Adipose tissue (tissue), 3 donors: Measurements from ENCODE around the gene ZBTB43. TPM values are rescaled to one million over a fixed set of nuclear protein-coding genes. Genes with fewer than 3 reads are reported as not detected.
"Not testable (repeated sequence)": the region's sequence is repeated elsewhere in the genome, so short reads cannot be mapped to it uniquely, and the experiment has no call there.

ENCODE experiments used
- H3K27ac ChIP-seq: one replicate; pipeline ENCODE4 v1.5.1; 2013; ENCODE audit warnings: low read depth, low read length
- WGBS, 3 donors: extraction: QIAGEN DNeasy Blood & Tissue Kit; methylation state at CpG; one replicate each; pipeline ENCODE4 v1.1.7; 2013; 5-methylcytosine and 5-hydroxymethylcytosine counted together
- polyA plus RNA-seq, 3 donors: library from polyadenylated mRNA; stranded (reverse); fragments of 200-250 nt; gene quantifications; one replicate each; pipeline ENCODE4 v1.2.3, GENCODE V29; 2013
- donor health status: healthy with polysubstance abuse.
- donor health status: Bipolar disorder and iron deficiency.
- donor health status: healthy.

Gene ZBTB43
- polyA plus RNA-seq, 3 donors, result 2.0 to 5.1 (median 2.5) TPM

DNA sequence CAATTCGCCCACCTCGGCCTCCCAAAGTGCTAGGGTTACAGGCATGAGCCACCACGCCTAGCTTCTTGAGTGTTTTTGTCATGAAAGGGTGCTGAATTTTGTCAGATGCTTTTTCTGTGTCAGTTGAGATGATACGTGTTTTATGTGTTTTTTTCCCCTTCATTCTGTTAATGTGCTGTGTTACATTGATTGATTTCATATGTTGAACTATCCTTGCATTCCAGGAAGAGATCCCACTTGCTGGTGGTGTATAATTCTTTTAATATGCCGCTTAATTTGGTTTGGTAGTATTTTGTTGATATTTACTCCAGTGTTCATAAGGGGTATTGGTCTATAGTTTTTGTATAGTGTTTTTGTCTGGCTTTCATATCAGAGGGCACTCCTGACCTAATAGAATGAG is 13.6 kb downstream of the ZBTB43 start:
- WGBS, 3 donors, result 97 to 98% (median 97%) methylated on average over 5 of the region's 5 CpGs
- H3K27ac ChIP-seq, result no peak overlapping the region

DNA sequence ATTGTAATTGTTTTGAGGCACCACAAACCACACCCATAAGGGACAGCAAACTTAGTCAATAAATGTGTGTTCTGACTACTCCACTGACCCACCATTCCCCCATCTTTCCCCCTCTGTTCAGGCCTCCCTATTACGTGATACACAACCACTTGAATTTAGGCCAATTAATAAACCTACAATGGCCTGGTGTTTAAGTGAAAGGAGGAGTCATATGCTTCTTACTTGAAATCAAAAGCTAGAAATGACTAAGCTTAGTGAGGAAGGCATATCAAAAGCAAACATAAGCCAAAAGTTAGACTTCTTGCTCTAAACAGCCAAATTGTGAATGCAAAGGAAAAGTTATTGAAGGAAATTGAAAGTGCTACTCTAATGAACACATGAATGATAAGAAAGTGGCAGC is 14.6 kb downstream of the ZBTB43 start:
- WGBS, 3 donors, result 90 to 95% (median 90%) methylated on average over 1 of the region's 1 CpG
- H3K27ac ChIP-seq, result no peak overlapping the region

DNA sequence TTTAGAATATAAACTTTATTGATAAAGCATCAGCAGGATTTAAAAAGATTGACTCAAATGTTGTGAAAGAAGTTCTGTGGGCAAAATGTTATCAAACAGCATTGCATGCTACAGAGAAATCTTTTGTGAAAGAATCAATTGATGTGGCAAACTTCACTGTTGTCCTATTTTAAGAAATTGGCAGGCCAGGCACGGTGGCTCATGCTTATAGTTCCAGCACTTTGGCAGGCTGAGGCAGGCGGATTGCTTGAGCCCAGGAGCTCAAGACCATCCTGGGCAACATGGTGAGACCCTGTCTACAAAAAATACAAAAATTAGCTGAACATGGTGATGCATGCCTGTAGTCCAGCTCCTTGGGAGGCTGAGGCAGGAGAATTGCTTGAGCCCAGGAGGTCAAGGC is 17.4 kb downstream of the ZBTB43 start:
- 60 to 74% (median 61%) methylated on average over 2 of the region's 2 CpGs for WGBS, 3 donors
- no peak overlapping the region for H3K27ac ChIP-seq

DNA sequence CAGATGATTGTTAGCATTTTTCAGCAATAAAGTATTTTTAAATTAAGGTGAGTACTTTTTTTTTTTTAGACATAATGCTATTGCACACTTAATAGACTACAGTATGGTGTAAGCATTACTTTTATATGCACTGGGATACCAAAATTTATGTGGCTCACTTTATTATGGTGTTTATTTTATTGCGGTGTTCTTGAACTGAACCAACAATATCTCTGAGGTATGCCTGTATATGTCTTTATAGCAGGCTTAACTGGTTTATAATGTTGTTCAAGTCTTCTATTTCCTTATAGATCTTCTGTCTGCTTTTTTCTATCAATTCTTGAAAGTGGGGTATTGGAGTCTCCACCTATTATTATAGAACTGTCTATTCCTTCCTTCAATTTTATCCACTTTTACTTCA is 18.0 kb downstream of the ZBTB43 start:
- H3K27ac ChIP-seq, result no peak overlapping the region
- WGBS, 3 donors, result 97 to 100% (median 100%) methylated on average over 1 of the region's 1 CpG

DNA sequence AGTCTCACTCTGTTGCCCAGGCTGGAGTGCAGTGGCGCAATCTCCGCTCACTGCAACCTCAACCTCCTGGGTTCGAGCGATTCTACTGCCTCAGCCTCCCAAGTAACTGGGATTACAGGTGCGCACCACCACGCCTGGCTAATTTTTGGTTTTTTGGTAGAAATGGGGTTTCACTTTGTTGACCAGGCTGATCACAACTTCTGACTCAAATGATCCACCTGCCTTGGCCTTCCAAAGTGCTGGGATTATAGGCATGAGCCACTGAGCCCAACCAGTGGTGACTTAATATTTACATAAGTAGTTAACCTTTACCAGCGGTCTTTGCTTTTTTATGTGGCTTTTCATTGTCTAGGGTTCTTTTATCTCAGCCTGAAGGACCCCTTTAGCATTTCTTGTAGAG is 19.2 kb downstream of the ZBTB43 start:
- H3K27ac ChIP-seq, result not testable (repeated sequence)
- 91 to 98% (median 97%) methylated on average over 7 of the region's 7 CpGs for WGBS, 3 donors

DNA sequence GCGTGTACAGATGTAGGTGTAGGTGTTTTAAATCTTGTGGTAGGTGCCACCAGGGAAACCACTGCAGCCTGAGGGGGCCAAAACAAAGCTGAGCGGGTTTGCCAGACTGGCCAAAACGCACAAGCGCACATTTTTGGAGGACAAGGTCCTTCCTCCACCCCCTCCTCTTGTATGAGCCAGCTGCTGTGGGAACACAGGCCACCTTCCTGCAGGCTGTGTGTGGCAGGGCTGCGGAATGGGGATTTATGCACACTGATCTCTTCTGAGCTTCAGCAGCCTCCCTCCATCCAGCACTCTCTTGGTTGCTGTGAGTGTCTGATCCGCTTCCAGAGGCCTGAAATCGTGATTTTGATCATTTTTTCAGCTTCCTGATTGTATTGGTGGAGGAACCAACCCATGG is 22.4 kb downstream of the ZBTB43 start:
- WGBS, 3 donors, result 93 to 96% (median 95%) methylated on average over 7 of the region's 7 CpGs
- H3K27ac ChIP-seq, result no peak overlapping the region

DNA sequence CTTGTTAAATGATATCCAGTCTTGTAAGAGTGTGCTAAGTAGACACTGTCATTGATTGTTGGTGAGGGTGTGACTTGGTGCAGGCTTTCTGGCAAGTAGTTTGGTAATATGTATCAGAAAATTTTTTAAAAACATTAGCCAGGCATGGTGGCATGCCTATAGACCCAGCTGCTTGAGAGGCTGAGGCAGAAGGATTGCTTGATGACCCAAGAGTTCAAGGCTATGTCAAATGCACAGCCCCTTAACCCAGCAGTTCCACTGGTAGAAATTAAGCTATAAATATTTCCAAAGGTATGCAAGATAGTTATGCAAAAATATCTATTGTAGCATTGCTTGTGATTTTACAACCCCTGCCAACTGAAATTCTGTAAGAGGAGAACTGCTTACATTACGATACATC is 24.2 kb downstream of the ZBTB43 start:
- 93 to 100% (median 95%) methylated on average over 1 of the region's 1 CpG for WGBS, 3 donors
- no peak overlapping the region for H3K27ac ChIP-seq

DNA sequence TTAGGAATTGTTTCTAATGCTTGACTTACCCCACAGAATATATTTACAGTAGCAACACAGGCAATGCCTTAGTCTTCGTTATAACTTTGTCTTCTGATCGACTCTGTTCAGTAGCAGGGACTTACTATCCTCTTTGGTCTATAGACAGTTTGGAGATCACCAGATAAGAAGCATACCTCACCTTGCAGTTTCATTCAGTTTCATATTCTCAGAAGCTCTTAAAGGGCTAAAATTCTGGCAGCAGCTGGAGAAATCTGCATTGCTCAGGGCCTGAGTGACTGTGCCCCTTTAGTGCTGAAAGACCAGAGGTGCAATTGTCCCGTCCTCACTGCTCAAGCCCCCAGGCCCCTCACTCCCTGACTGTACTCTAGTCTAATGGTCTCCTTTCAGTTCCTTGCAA is 26.0 kb downstream of the ZBTB43 start:
- H3K27ac ChIP-seq, result no peak overlapping the region
- WGBS, 3 donors, result 92 to 96% (median 95%) methylated on average over 3 of the region's 3 CpGs

DNA sequence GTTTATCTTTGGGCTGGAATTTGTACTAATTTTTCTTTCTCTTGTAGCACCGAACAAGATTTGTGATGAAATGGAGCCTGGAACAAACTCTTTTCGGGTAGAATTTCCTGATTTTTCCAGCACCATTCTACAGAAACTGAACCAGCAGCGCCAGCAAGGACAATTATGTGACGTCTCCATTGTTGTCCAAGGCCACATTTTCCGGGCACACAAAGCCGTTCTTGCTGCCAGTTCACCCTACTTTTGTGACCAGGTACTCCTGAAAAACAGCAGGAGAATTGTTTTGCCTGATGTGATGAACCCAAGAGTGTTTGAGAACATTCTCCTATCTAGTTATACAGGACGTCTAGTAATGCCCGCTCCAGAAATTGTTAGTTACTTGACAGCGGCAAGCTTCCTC is 27.6 kb downstream of the ZBTB43 start:
- 87 to 94% (median 93%) methylated on average over 9 of the region's 9 CpGs for WGBS, 3 donors
- no peak overlapping the region for H3K27ac ChIP-seq

DNA sequence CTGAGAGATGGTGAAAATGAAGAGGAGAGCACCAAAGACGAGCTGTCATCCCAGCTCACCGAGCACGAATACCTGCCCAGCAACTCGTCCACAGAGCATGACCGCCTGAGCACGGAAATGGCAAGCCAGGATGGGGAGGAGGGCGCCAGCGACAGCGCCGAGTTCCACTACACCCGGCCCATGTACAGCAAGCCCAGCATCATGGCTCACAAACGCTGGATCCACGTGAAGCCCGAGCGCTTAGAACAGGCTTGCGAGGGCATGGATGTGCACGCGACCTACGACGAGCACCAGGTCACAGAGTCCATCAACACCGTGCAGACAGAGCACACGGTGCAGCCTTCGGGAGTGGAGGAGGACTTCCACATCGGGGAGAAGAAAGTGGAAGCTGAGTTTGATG is 28.2 kb downstream of the ZBTB43 start:
- no peak overlapping the region for H3K27ac ChIP-seq
- WGBS, 3 donors, result 96 to 97% (median 96%) methylated on average over 24 of the region's 24 CpGs

DNA sequence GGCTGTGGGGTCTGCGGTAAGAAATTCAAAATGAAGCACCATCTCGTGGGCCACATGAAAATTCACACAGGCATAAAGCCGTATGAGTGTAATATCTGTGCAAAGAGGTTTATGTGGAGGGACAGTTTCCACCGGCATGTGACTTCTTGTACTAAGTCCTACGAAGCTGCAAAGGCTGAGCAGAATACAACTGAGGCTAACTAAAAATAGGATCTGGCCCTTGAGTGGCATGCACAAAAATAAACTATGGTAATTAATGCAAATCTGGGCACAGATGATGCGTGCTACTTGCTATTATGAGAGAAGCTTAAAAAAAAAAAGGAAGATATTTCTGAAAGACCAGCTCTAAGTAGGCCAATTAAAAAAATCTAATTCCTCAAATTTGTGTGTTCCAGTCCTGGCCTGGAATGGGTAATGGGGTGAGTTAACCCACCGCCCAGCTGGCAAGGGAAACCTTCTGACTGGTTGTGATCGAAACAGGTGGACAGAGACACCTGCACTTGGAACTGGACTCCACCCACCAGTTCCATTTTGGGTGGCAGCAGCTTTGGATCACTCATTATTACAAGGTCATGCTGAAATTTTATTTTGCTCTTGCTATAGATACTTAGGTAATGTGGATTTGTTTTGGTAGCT is 29.0 kb downstream of the ZBTB43 start:
- WGBS, 3 donors, result 90 to 94% (median 94%) methylated on average over 8 of the region's 8 CpGs
- H3K27ac ChIP-seq, result no peak overlapping the region

DNA sequence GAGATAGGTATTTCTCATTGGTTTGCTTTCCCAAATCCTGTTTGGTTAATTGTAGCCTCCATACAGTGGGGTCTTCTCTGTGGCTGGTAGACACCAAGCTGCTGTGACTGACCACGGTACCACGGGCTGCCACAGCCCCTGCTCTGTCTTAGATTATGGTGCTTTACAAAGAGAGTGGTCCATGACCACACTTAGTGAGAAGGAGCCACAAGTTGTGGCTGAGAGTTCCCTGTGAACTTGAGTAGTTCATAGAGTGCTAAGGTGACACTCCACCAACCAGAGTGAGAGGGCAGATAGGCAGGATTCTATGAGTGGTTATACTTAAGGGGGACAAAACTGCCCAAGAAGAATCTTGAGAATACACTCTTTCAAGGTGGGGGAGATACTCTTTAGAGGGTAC is 29.8 kb downstream of the ZBTB43 start:
- WGBS, 3 donors, result 85 to 99% (median 96%) methylated on average over 2 of the region's 2 CpGs
- no peak overlapping the region for H3K27ac ChIP-seq

DNA sequence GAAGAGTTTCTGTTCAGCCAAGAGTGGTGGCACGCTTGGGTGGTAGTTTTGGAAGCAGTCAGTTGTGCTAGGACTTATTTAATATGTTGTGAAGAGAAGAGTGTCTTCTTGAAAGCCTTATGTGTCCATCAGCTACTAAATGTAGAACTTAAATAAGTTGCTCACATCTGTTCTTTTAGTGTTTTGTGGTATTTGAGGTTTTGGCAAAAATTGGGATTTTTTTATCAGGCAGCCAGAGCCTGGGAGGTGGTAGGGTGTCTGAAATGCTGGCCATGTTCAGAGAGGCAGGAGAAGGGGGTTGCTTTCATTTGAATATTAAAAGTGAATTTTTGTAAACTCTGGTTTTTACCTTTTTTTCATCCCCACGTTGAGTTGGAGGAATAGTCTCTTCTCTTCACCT is 31.4 kb downstream of the ZBTB43 start:
- 71 to 85% (median 85%) methylated on average over 2 of the region's 2 CpGs for WGBS, 3 donors
- no peak overlapping the region for H3K27ac ChIP-seq

DNA sequence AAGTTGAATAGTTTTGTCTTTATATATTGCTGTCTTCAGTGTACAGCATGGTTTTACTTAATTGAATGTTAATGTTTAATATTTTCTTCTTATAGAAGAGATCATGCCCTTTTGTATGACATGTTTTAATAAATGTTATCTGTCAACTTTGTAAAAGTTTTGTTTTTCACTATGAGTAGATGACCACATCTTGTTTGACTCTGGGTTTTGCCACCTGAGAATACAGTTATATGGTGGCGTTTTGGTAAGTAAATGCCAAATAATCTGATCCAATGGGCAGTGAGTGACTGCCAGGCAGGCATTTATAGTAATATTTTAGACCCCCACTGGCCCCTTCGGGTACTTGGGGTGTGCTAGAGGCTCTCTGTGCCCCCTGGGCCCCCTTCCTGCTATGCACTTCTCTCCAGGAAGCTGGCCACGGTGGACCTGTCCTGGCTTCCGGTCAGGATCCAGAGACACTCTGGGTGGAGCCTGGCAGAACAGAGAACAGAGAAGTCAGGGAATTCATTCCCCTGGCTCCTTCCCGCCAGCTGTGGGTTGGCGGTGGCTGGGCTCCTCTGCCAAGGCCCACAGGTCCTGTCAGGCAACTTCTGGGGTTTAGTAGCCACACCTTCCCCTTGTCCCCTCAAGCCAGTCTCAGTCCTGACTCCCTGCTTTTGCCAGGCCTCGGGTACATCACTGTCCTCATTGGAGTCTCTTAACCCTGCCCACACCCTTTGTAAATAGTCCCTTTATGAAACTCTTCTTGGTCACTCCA is 33.4 kb downstream of the ZBTB43 start:
- 66 to 71% (median 69%) methylated on average over 7 of the region's 7 CpGs for WGBS, 3 donors
- H3K27ac ChIP-seq, result no peak overlapping the region

DNA sequence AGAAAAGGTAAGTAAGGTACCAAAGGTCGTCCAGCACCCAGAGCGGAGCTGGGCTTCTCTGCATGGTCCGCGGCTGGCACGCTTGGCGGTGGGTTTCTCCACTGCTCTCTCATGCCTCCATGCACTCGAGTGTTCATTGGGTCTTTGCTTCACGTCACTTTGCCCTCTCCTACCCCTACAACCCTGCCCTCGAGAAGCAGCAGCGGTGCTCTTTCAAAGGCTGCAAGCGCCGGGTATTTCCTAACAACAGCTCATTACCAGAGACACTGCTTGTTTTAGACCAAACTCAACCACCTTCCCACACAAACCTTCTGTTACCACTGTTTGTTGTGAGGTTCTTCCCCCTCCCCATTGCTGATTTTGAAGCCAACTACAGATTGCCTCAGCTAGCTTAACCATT is 34.1 kb downstream of the ZBTB43 start:
- WGBS, 3 donors, result 88 to 95% (median 90%) methylated on average over 12 of the region's 12 CpGs
- H3K27ac ChIP-seq, result no peak overlapping the region

DNA sequence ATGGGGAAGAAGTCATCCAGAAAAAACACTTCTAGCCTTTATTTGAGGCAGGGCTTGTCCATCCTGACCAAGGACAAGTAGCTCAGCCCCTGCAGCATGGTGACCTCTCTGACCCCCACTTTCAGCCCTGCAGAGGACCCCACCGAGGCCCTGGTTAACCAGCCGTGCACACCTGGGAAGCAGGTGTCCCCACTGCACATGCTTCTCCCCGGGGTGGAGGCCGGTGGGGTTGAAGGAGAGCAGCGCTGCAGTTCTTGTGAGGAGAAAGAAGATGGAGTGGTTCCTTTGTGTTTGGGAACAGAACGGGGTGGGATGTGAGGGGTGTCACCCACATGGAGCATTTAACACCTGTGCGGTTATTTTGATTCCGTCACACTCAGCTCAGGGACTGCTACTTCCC is 34.5 kb downstream of the ZBTB43 start:
- 88 to 95% (median 94%) methylated on average over 8 of the region's 8 CpGs for WGBS, 3 donors
- H3K27ac ChIP-seq, result no peak overlapping the region

DNA sequence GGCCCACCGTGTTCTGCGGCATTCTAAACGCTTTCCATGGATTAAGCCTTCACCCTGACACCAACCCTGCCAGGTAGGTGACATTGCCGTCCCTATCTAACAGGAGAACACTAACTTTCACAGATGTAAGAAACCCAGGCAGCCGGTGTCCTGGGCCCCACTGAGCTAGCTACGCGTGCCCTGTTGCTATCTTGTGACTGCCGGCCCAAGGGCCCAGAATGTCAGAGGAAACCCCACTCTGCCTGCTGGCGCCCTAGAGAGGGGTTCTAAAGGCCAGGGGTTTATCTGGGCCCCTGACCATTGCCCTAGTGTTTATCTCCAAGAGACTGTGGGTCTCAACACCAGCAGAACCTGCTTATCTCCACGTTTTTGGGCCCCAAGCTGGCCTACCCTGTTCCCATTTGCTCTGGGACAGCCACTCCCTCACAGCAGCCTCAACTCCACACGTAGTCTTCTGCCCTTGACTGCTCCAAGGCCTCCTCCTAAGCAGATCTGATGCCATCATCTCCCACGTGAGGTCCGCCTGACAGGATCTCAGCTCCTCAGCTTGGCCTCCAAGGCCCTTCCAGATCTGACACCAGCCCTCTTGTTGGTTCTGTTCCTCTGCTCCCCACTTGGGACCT is 37.5 kb downstream of the ZBTB43 start:
- WGBS, 3 donors, result 88 to 93% (median 88%) methylated on average over 13 of the region's 13 CpGs

DNA sequence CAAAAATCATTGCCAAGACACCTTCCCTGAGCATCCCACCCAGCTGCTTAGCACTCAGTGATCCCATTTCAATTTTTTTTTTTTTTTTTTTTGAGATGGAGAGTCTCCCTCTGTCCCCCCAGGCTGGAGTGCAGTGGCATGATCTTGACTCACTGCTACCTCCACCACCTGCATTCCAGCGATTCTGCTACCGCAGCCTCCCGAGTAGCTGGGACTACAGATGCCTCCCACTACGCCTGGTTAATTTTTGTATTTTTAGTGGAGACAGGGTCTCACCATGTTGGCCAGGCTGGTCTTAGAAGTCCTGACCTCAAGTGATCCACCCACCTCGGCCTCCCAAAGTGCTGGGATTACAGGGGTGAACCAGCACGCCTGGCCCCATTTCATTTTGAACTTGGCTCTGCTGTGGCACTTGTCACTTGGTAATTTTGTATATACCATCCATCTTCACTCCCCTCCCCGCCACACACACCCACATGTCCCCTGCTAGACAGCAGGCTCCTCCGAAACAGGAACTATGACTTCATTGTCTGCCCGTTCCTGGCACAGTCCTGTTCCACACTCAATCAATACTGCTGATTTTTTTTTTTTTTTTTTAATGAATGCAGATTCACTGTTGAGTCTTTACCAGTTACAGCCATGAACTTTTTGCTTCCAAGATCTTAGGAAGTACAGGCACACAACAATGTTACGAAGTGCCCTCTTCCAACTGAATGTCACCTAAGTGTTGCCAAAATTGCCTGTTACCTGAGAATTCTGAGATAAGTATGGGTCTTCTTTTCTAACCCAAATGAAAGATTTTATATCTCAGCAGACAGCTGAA is 38.3 kb downstream of the ZBTB43 start:
- H3K27ac ChIP-seq, result no peak overlapping the region
- 64 to 81% (median 74%) methylated on average over 10 of the region's 10 CpGs for WGBS, 3 donors

More for the DNA sequence above, 37.5 kb downstream of the ZBTB43 start:
- no peak overlapping the region for H3K27ac ChIP-seq

DNA sequence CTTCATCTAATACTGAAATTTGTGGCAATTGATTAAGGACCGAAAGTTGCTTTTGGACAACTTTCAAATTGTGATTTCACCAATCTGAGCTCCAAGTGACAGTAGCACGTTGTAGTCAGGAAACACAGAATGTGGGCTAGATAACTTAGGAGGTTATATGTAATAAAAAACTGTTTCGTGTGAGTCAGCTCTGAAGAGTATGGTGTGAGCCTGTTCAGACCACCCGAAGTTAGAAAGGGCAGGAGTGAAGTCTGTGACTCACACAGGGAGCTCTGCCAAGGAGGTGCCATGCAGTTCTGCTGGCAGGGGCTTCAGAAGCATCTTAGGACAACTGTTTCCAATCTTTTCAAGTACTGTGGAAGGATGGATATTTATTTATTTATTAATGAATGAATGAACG is 39.2 kb downstream of the ZBTB43 start:
- no peak overlapping the region for H3K27ac ChIP-seq
- 51 to 61% (median 57%) methylated on average over 5 of the region's 5 CpGs for WGBS, 3 donors
